ENCODE measurements around the gene CCDC61.

The CCDC61 gene

DNA sequence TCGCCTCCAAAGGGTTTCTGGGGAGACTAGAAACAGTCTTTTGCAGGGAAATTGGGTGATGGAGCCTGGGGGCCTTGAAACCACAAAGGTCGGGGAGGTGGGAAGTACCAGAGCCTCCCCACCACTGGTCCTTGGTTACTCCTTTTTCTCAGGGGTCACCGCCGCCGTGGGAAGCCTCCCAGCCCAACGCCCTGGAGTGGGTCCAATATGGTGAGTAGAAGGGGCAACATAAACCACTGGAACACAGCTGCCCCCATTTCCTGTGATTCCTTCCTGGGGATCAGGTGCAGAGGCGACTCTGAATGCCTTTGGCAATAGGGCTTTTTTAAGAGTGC lies 21.8 kb downstream of the CCDC61 start:
- no peak for DNase-seq

DNA sequence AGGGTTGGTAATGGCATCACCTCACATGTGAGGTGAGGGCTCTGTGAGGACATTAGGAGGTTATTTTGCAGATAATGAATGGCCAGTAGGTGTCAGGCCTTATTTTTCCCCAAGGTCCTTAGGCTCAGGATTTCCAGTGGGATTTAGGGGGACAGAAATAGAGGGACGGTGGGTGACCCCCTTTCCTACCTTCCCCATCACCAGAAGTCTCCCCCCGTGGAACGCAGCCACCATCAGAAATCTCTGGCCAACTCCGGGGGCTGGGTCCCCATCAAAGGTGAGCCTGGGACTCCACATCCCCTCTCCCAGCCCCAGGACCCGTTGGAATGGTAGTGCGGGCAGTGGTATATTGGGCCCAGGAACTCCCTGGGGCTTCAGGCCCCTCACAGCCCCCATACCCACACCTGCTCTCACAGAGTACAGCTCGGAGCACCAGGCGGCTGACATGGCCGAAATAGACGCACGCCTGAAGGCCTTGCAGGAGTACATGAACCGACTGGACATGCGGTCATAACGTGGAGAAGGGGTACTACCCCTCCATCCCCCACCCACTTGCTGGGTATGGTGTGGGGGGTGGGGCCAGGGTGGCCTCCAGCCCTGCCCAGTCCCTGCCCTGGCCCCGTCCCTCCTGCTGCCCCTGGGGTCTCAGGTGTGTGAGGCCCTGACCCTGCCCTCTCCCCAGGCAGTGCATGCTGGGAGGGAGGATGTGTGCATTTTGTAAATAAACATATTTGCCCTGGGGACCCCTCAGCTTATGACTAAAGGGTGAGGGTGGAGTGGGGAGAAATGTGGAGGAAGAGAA lies 22.8 kb downstream of the CCDC61 start:
- DNase-seq = no peak

DNA sequence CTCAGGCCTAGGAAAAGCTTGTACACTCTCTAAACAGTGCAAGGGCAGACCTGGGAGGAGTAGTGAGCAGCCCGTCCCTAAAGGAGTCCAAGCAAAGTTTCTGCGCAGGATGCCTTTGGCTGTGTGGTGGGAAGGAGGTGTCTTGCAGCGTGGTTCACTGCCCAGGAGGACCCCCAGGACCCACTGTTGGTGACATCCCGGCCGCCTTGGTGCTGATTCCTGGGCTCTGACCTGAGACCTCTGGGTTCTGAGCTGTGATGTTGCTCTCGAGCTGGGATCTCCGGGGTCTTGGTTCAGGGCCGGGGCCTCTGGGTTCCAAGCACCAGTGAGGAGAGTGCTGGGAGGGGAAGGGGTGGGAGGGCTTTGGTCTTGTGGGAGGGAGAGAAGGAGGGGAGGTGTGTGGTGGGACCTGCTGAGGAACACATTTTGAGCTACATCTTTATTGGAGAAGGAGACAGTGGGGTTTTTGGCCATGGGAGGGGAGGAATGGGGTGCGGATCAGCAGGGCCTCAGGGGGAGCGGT lies 23.5 kb downstream of the CCDC61 start:
- no peak for DNase-seq

DNA sequence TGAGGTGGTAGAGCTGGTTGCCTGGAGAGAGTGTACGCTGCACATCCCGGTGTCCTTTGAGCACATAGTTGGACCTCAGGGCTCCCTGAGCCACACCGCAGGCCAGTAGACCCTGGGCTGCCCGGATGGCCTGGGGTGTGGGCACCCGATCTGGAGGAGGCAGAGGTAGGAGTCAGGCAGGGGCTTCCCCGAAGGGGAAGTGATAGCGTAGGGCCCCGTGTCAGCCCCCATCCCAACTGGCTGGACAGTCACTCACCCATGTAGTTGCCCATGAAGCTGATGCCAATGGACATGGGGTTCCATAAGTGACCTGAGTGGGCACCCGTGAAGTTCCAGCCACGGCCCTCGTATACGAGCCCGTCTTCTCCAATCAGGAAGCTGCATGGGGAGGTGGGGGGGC lies 24.0 kb downstream of the CCDC61 start:
- DNase-seq = no peak

DNA sequence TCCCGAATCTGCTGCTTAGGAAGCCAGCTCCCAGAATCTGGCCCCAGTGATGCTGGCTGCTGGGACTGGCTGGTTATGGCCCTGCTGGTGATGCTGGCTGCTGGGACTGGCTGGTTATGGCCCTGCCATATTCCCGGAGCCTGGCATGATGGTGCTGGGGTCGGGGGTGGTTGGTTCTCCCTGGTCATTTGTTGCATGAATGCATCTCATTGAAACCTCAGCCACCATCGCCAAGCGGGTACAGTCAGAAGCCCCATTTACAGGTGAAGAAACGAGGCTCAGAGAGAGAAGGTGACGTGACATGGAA lies 25.5 kb downstream of the CCDC61 start:
- no peak for DNase-seq

DNA sequence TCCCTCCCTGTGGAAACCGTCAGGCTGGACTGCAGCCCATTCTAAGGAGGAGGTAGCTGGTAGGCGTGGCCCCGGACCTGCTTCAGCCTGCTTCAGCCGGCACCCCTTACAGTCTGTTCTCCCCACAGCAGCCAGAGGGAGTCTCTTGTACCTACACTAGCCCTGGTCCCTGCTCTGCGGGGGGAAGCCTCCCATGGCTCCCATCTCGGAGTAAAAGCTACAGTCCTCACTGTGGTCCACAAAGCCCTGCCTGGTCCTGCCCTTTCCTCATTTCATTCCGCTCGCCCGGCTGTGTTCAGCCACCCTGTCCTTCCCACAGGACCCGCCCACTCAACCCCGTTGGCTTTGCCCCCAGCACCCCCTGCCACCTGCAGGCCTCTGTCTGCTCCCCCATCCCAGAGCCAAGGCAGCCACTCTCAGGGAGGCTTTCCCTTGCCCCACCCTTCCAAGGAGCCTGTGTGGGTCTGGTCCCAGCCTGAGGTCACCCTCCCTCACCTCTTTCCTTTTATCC lies 26.3 kb downstream of the CCDC61 start:
- DNase-seq = no peak

DNA sequence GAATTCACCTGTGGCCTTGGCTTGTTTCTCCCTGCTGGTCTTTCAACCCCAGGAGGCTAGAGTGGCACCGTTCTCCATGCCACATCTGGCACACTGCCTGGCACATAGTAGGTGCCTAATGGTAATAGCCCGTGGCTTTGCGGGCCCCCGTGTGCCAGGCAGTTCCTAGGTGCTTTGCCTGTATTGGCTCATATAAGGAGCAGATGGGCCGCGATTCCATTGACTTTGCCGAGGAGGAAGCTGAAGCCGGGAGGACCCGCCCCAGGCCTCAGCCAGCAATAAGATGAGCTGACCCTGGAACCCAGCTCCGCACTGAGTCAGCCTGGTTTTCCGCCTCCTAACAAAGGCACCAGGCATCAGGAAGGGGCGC lies 26.8 kb downstream of the CCDC61 start:
- no peak for DNase-seq

DNA sequence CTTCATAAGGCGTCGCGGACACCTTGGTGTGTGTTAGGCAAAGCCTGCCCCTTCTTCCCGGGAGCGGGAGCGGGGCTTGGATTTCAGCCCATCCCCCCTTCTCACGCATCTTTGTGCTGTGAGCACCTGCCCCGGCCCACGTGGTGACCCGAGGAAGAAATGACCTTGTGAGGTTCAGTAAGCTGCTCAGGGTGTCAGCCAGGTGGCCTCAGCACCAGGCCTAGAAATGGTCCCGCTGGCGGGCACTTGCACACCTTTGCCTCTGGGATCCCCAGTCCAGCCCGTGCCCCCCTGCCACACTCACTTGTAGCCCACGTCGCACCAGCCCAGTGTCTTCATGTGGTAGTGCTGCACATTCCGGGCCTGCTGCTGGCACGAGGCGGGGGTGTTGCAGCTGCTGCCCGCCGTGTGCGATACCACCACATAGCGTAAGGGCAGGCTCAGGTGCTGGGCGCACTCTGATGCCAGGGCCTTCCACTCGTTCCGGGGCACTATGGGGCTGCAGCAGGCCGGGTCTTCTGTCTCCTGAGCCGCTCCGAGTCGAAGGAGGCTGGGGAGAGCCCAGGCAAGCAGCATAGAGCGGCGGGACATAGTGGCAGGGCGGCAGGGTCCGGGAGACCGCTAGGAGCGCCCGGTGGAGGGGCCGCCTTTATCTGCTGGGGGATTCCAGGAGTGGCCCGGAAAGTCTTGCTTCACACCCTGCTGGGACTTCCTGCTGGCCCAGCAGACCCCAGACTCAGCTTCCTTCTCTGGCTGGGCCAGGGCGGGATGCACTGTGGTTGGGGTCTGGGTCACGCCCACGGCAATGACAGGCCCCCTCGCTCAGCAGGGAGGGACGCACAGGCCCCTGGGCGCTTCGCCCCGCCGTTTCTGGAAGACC lies 27.4 kb downstream of the CCDC61 start, which contains the start of gene PGLYRP1:
TSS of gene PGLYRP1 (minus strand) at position 623 of the 880 bp plus-strand sequence. CDS start at position 591, 32 bp downstream.
- no peak for DNase-seq

DNA sequence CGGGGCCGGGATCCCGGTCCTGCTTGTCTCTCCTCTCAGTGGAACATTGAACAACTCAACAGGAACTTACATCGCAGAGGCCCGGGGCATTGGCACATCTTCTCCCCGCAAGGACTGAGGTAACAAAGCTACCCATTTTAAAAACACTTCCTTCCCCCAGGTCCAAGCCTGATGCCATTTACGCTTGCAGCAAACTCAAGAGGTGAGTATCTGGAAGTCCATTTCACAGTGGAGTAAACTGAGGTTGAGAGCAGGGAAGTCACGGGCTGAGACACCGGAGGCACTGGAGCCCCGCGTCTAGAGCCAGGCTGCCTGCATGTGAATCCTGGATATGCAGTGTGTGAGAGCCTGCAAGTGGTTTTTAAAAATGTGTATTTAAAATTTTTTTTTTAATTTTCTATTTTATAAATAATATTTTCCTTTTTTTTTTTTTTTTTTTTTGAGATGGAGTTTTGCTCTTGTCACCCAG lies 28.1 kb downstream of the CCDC61 start:
- DNase-seq = no peak

DNA sequence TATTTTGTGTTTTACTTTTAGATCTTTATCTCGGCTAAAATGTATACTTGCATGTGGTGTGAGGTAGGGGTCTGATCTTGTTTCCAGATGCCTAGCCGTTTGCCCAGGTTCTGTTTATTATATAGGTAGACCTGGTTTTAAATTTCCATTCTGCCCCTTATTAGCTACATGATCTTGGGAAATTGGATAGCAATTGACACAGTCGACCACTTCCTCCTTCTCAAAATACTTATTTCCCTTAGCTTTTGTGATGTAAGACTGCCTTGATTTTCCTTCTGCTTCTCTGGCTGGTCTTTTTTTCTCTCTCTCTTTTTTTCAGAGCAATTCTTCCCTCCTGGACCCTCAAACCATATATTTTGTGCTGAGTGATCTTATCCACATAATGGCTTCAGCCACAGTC lies 30.6 kb downstream of the CCDC61 start:
- no peak for DNase-seq

DNA sequence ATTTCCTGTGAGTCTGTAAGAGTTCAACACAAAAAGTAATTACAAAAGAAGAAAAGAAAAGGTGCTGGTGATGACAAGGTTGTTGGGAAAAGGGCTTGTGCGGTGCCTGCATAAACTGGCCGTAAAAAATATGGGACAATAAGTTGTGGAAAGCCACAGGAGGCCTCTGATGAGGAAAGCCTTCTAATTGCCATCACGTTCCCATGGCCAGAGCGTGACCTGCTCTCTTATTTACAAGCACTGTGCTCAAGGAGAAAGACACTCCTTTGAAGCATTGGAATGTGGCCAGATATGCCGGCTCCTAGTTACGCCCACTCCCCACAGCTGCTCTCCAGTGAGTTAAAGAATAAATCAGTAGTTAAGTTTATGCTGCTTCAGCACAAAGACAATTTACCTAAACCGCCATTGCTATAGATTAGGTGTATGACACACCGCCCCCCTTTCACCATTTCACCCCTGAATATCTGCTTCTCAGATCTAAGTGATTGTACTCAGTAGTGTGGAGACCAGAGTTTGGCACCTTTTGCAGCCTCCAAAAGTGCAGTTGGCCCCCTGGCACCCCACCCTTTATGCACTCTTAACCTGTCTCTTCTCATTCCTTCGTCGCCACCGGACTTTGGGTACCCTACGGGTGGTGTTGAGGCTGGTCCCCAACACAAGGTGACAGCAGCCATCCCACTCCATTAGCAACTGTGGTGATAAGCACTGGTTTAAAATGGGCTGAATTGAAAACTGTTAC lies 35.7 kb downstream of the CCDC61 start:
- DNase-seq = no peak

DNA sequence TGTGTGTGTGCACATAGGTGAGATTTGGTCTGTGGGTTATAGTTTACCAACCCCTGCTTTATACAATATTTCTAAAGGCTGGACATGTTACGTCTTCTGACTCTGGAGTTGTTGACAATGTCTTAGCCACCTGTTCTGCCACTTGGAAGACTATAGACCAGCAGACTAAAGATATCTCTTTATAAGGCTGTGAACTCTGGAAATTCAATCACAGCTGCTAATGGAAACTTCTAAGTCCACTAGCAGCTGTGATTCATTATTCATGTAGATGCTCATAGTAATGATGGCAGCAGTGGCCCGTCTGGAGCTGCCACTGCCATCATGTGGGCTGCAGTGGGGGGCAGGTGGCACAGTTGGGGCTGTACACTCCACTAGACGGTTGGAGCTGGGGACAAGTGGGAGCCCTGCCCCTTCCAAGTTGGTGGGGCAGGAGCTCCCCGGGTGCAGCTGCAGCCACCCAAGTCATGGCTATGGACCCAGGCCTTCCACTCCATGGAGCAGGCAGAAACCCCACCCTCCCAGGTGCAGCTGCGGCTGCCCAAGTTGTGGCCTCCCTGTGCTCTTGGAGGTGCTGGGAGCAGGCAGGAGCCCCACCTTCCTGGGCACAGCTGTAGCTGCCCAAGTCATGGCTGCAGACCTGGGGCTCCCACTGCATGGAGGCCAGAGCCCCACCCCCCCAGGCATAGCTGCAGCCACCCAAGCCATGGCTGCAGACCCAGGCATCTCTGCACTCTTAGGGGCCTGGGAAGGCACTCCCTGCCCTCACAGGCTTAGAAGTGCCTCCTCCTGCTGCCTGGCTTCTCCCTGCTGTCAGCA lies 36.7 kb downstream of the CCDC61 start:
- no peak for DNase-seq

DNA sequence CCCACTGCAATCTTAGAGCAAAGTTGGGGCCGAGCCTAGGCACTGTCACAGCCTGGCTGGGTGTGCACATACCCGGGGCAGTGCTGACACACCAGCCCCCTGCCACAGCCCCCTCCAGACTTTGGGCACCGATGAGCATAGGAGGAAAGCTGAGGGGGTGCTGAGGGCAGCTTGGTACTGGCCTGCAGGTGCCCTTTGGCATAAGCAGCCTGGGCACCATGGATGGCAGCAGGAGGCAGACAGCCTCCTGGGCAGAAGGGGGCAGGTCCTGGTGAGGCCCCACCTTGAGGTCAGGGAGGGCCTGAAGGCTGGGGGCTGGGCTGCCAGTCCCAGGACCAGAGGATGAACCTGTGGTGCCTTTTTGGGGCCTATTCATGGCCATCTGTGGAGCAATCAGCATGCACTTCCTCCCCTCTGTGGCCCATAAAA lies 37.3 kb downstream of the CCDC61 start:
- DNase-seq = no peak

DNA sequence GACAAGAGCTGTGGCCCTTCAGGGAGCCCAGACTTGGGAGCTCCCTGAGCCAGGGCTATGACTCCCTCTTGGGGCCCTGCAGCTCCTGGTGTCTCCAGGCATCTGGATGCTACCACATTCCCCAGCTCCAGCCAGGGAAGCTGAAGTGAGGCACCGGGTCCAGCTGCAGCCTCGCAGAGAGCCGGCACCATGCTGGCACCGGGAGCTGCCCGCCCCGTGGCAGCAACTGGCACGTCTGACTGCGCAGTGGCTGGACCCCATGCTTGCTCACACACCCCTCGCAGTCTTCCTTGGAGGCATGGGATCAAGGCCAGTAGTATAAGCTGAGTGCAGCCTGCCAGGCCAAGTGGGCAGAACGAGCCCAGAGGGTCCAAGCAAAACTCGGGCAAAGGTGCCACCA lies 38.1 kb downstream of the CCDC61 start:
- no peak for DNase-seq

DNA sequence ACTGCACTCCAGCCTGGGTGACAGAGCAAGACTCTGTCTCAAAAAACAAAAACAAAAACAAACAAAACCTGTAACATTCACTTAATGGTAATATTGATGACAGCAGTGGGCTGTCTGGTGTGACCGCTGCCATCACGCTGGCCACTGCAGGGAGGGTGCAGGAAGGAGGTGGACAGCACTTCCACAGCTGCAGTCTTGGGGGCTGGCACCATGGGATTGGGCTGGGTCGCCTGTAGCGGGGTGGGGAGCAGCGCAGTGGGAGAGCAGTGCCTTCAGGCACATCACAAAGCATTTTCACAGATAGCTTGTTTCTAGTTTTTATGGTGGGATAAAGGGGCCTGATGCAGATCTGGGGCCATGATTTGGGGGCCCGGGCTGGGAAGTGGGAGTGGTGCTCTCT lies 40.3 kb downstream of the CCDC61 start:
- no peak for DNase-seq

DNA sequence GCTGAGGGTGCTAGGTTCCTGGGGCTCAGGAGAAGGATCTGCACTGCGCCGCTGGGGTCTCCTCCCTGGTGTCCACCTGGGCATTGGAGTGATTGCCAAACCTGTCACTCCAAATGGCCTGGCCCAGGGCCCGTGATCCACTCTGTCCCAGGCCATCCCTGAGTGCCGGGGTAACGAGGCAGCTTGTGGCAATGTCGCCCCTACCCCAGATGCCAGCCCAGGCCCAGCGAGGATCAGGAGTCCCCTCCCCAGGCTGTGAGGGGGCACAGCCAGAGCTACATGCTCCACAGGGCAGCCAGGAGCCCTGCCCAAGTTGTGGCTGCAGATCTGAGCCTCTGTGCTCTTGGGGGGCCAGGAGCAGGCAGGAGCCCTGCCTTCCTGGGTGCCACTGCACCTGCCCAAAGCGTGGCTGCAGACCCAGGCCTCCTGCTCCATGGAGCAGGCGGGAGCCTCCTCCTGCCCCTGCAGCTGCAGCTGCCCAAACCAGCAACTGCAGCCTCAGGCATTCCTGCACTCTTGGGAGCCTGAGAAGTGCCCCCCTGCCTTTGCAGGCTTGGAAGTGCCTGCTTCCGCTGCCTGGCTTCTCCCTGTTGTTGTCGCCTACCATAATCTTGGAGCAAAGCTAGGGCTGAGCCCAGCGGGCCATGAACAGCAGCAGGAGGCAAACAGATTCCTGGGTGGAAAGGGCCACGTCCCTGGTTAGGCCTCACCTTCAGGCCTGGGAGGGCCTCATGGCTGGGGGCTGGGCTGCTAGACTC lies 40.9 kb downstream of the CCDC61 start:
- DNase-seq = no peak

DNA sequence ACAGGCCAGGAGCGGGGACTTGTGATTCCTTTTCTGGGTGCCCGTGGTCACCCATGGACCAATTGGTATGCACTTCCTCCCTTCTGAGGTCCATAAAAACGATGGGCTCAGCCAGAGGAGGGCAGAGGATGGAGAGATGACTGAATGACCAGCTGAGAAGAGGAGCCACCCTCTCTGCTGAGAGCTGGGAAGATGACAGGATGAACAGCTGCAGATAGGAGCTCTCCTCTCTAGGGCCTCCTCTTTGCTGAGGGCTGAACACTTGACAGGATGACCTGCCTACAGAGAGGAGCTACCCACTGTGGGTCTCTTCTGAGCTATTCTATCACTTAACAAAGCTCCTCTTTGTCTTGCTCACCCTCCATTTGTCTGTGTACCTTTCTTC lies 41.5 kb downstream of the CCDC61 start:
- no peak for DNase-seq

DNA sequence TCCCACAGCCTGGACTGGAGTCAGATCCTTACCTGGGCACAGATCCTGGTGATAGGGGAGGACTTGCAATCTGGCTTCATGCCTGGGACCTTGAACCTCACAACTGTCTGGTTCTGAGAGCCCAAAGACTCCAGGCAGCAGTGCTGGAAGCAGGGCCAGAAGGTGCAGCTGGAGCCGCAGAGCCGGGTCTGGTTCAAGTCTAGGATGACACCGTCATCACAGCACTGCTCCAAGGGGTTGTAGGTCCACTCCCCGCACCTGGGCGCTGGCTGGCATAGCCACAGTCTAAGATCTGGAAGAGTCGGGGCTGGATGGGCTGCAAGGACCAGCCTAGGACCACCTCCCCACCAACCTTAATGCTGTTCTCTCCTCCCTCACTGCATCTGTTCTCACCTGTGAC lies 44.9 kb downstream of the CCDC61 start:
- no peak for DNase-seq

DNA sequence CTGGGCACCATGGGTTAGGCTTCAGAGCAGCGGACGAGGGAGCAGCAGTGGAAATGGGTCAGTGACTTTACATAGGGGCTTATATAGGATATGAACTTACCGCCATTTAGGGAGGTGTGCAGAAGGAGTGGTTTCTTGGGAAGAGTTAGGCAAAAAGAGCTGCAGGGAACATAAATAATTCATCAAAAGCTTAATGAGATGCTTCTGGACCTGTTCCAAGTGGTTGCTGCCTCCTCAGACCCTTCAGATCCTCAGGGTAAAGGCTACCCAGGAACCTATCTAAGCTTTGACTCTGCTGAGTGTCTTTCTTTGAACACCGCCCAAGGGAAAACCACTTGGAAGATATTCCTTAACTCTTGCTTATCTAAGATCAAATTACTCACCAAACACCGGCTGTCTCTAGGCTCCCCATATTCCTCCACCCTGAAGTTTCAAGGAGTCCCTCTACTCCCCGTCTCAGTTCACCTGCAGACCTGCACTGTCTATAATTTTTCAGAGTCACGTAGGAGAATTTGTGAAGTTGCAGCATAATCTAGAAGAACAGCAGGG lies 45.8 kb downstream of the CCDC61 start, which contains the start of gene IGFL4:
TSS of gene IGFL4 (minus strand) at position 51 of the 549 bp plus-strand sequence. CDS start at position 11, 40 bp downstream.
- DNase-seq = no peak

DNA sequence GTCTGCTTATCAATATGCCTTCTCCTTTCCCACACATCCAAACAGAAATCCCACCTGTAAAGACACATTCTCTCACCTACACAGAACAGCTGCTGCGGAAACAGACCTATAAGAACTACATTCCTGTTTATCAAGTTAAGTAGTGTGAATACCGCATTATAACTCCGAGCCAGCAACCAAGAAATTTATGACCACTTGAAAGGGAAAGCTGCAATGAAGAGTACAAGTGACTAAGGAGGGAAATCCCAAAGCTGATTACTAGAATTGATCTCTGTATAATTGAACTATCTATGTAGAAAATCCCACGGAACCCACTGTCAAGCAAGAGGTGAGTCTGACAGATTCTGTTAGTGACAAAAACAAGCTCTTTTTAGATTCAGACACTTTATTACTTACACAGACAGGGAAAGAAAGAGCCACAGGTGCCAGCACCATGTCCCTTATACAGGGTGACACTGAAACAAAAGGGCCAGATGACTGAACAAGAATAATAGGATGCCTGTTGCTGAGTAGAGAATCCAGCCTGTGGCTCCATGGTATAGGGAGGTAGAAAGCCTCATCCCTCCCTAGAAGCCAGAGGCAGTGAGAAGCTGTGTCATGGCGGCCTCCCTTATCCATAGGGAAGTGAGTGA lies 47.1 kb downstream of the CCDC61 start:
- no peak for DNase-seq
